A172 (cell line): ENCODE data around the gene JHY. TPM values are rescaled to one million over a fixed set of nuclear protein-coding genes. Genes with fewer than 3 reads are reported as not detected.

ENCODE experiments used
- DNase-seq: peaks from one replicate; pipeline ENCODE4 v3.0.0-alpha.2; 2015; ENCODE audit warnings: low spot score
- total RNA-seq: library from RNA; depleted of rRNA; stranded (reverse); fragments of >200 nt; shearing (Covaris generic); gene quantifications from 2 replicates; pipeline ENCODE4 v1.2.3, GENCODE V29; 2014

The JHY gene
- total RNA-seq, 1 experiment from 2014 or later, result 0.64 TPM

- no peak for DNase-seq
Observed at GRCh38 chr11:122871302-122871701, 11.3 kb upstream of the JHY start.

- DNase-seq, result no peak
Observed at GRCh38 chr11:122872046-122872445, 10.5 kb upstream of the JHY start.

DNA sequence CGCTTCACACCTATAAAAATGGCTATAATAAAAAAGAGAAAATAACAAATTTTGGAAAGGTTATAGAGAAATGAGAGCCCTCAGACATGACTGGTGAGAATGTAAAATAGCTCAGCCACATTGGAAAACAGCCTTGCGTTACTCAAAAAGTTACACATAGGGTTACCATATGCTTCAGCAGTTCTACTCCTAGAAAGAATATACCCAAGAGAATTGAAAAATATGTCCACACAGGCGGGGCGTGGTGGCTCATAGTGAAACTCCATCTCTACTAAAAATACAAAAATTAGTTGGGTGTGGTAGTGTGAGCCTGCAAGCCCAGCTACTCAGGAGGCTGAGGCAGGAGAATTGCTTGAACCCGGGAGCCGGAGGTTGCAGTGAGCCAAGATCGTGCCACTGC lies 7.6 kb upstream of the JHY start:
- no peak for DNase-seq

DNA sequence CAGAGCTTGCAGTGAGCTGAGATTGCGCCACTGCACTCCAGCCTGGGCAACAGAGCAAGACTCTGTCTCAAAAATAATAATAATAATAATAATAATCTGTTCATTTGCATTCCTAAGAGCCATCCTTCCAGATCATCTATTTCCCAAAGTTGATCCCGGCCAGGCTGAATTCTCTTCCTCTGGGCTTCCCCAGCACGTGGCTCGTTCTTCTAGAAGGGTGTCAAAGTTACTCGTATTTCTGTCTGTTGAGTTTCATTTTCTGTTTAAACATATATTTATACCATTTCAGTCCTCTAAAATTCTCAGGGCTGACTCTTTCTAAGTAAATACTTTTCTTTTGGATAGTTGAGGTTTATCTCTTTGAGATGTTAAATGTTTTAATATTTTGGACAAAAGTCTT lies 4.8 kb upstream of the JHY start:
- DNase-seq, result no peak

GRCh38 chr11:122879785-122880184 lies 2.8 kb upstream of the JHY start:
- no peak for DNase-seq

DNA sequence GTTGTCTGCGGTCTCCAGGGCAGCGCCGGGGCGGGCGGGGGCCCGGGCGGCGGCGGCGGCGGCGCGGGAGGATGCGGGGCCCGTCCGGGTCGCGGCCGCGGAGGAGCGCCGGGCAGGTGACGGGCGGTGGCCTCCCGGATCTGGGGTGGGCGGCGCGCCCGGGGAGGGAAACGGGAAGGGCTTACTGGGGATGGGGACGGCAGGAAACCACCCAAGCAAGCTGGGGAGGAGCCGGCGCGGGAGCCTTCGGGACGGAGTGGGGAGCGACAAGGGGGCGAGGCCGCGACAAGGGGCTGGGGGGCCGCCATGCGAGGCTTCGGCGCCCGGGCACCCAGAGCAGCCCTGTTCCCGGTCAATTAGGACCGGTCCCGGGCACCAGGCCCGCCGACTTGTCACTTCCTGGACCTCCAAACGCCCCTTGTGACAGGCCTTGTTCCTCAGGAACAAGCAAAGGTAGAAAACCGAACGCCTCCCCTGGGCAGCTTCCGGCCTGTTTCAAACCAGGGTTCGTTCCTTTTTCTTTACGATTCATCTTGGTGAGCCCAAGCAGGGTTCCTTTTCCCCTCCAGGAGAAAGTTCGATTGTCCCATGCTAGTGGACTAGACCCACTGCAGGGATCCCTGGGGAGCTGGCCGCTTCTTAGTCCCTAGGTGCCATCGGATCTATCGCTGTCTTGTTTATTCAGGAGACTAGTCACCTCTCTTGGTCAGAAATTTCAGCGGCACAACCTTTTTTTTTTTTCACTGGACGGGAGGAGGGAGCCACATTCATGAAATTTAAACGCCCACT lies 492 bp downstream of the JHY start:
- DNase-seq, result peak; percentile 34

GRCh38 chr11:122883646-122883979 lies 1.1 kb downstream of the JHY start:
- DNase-seq, result no peak

GRCh38 chr11:122888162-122888561 lies 5.6 kb downstream of the JHY start:
- no peak for DNase-seq

DNA sequence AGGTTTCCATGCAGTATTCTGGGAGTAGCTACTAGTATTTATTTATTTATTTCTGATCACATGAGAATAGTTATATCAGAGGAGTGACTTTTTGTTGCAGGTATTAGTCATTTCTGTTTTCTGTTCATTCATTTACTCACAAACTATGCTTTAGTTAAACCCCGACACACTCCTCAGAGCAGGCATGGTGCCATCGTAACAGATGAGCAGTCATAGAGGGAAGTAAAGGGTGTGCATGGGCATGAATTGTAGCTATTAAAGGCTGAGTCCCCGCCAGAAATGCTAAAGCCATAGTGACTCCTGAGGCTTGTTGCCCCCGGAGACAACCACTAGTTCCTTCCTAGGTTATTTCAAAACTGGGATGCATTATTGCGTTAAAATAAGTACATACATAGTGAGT lies 10.6 kb downstream of the JHY start:
- no peak for DNase-seq

GRCh38 chr11:122895563-122895962 lies 13.0 kb downstream of the JHY start:
- DNase-seq, result no peak

- peak; percentile 29 for DNase-seq
Observed at GRCh38 chr11:122897606-122898210, 15.1 kb downstream of the JHY start.

- no peak for DNase-seq
Observed at GRCh38 chr11:122898799-122899198, 16.2 kb downstream of the JHY start.

GRCh38 chr11:122900587-122901202 lies 18.1 kb downstream of the JHY start:
- no peak for DNase-seq

- no peak for DNase-seq
Observed at GRCh38 chr11:122902951-122903350, 20.4 kb downstream of the JHY start.

GRCh38 chr11:122910775-122911174 lies 28.2 kb downstream of the JHY start:
- DNase-seq, result no peak

- peak; percentile 24 for DNase-seq
Observed at GRCh38 chr11:122917311-122917710, 34.8 kb downstream of the JHY start.

DNA sequence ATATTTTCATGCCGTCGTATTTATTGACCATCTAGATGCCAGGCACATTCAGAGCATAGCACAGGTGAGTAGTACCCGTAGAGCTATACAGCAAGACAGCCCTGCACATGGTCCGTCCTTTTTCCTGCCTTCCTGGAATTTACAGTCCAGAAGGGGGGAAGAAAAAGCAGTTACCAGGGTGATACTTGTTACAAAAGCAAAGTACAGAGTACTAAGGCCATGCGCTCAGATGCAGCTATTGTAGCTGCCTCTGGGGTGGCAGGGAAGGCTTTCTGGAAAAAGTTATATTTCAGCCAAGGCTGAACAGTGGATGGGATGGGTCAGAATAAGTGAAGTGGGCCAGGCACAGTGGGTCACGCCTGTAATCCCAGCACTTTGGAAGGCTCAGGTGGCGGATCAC lies 36.2 kb downstream of the JHY start:
- DNase-seq, result no peak

DNA sequence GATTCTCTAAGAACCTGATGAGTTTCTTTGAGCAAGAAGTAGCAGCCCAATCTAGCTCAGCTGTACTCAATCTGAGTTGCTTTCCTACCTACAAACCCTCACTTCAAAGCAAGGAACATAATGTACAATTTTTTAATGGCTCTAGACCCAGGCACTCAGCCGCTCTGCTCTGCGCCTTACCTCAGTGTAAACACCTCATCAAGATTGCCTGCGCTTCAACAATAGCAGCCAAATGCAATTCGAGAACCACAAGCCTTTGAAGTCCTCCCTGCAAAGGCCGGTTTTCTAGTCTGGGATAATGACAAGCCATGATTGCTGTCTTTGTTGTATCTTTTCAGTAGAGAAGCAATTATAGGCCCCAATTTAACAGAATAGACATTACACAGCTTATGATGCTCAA lies 38.0 kb downstream of the JHY start:
- DNase-seq, result no peak

DNA sequence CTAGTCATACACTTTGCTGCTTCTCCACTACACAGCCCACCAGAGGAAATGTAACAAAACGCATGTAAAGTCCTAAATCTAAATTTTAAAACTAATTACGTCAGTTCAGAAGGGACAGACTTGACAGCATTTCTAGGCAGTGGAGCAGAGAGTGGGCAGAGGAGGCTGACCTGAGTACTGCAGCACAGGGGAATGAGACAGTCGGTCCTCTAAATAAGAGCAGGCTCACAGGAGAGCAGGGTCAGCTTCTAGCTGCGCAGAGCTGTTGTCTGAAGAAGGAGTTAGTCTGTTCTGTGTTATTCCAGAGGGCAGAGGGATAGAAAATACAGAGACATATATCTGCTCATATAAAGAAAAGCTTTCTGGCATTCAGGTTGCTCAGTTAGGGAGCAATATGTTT lies 40.3 kb downstream of the JHY start:
- no peak for DNase-seq

DNA sequence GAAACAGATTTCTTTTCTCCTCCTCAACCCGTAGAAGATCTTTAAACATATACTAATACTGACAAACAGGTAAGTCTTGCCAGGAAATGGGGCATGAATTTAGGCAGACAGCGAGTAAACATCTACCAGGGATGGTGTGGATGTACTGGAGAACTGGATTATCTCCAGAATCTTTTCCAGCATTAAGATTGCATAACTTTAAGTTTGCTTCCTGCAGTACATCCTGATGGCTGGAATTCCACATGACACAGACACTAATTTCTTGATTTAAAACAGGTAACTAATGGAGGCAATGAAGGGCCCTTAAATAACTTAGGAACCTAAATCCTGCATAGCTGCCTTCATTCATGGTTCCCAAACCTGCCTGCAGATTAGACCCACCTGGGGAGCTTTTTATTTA lies 40.7 kb downstream of the JHY start:
- no peak for DNase-seq

GRCh38 chr11:122931510-122931909 lies 49.0 kb downstream of the JHY start:
- no peak for DNase-seq

- no peak for DNase-seq
Observed at GRCh38 chr11:122933416-122933815, 50.9 kb downstream of the JHY start.

GRCh38 chr11:122937983-122938382 lies 55.4 kb downstream of the JHY start:
- no peak for DNase-seq
